IMR-90 (cell line): ENCODE data around the gene ANK3. TPM values are rescaled to one million over a fixed set of nuclear protein-coding genes. Genes with fewer than 3 reads are reported as not detected.

Experiments used
- ATAC-seq: fragments of 200-7000 bp; cut with Tn5 transposase; 2 replicates; pipeline ENCODE4 v1.9.1; 2020; ENCODE audit warnings: low read depth, mild to moderate bottlenecking, moderate library complexity
- BruUV-seq: library from RNA; stranded (reverse); fragments of 400-500 nt; replicated peaks from 2 replicates; lab custom pipeline; 2021; lab: Mats Ljungman, UMichigan
- CTCF ChIA-PET: fragments of 300-600 bp; formaldehyde crosslinking; extraction: SDS; loops from one replicate; lab custom pipeline; 2021; ENCODE audit warnings: antibody characterized with exemption; lab: Yijun Ruan, JAX
- POLR2A ChIA-PET: fragments of 300-600 bp; sonication (Branson Sonifier 250); formaldehyde crosslinking; loops from one replicate; lab custom pipeline; 2022; ENCODE audit warnings: antibody characterized with exemption; ENCODE audit not compliant: unreplicated experiment; lab: Charles Lee
- DNase-seq: peaks from one replicate; pipeline ENCODE4 v3.0.0; 2013
- H2AFZ ChIP-seq: replicated peaks from 2 replicates; pipeline ENCODE3; 2013; ENCODE audit warnings: low read length, mild to moderate bottlenecking; ENCODE audit not compliant: poor library complexity
- H2AK5ac ChIP-seq: 2 replicates; pipeline ENCODE4 v1.6.1; 2013; ENCODE audit warnings: low read depth, low read length, inconsistent platforms
- H2AK9ac ChIP-seq: replicated peaks from 2 replicates; pipeline ENCODE3; 2013; ENCODE audit warnings: mild to moderate bottlenecking, low read depth, low read length, moderate library complexity; ENCODE audit not compliant: poor library complexity
- H2BK120ac ChIP-seq: 2 replicates; pipeline ENCODE4 v1.6.1; 2013; ENCODE audit warnings: low read depth, low read length, inconsistent platforms
- H2BK15ac ChIP-seq: 3 replicates; pipeline ENCODE4 v1.6.1; 2013; ENCODE audit warnings: low read depth, low read length, inconsistent platforms
- H2BK20ac ChIP-seq: 2 replicates; pipeline ENCODE4 v1.6.1; 2013; ENCODE audit warnings: low read depth, mild to moderate bottlenecking, inconsistent platforms, low read length, moderate library complexity
- H2BK5ac ChIP-seq: 2 replicates; pipeline ENCODE4 v1.6.1; 2013; ENCODE audit warnings: mild to moderate bottlenecking, low read depth, low read length, inconsistent platforms; ENCODE audit not compliant: poor library complexity, severe bottlenecking
- H3K14ac ChIP-seq: replicated peaks from 2 replicates; pipeline ENCODE4 v1.6.1; 2013; ENCODE audit warnings: low read depth, low read length, inconsistent platforms
- H3K18ac ChIP-seq: 2 replicates; pipeline ENCODE4 v1.6.1; 2013; ENCODE audit warnings: low read depth, low read length, control low read depth
- H3K23ac ChIP-seq: 2 replicates; pipeline ENCODE4 v1.6.1; 2013; ENCODE audit warnings: low read depth, low read length, inconsistent platforms
- H3K27ac ChIP-seq: 2 replicates; pipeline ENCODE4 v1.5.1; 2013; ENCODE audit warnings: mild to moderate bottlenecking, control low read depth, low read length; ENCODE audit not compliant: insufficient read depth
- H3K27me3 ChIP-seq: 2 replicates; pipeline ENCODE4 v1.6.1; 2013; ENCODE audit warnings: low read length; ENCODE audit not compliant: control insufficient read depth, insufficient read depth
- H3K36me3 ChIP-seq: 2 replicates; pipeline ENCODE4 v1.6.1; 2013; ENCODE audit warnings: low read length, mixed read lengths; ENCODE audit not compliant: control insufficient read depth, insufficient read depth
- H3K4ac ChIP-seq: 2 replicates; pipeline ENCODE4 v1.6.1; 2013; ENCODE audit warnings: low read depth, low read length, inconsistent platforms
- H3K4me1 ChIP-seq: 2 replicates; pipeline ENCODE4 v1.6.1; 2013; ENCODE audit warnings: low read length, mixed read lengths; ENCODE audit not compliant: control insufficient read depth, insufficient read depth
- H3K4me2 ChIP-seq: 2 replicates; pipeline ENCODE4 v1.6.1; 2013; ENCODE audit warnings: low read depth, mild to moderate bottlenecking, control low read depth, low read length, moderate library complexity
- H3K4me3 ChIP-seq: 2 replicates; pipeline ENCODE4 v1.5.1; 2013; ENCODE audit warnings: low read depth, mild to moderate bottlenecking, control low read depth, low read length, moderate library complexity; ENCODE audit not compliant: insufficient read depth
- H3K56ac ChIP-seq: 2 replicates; pipeline ENCODE4 v1.6.1; 2013; ENCODE audit warnings: low read length, inconsistent platforms; ENCODE audit not compliant: insufficient read depth; ENCODE audit errors: extremely low read depth
- H3K79me1 ChIP-seq, 2 experiments: 2 replicates each; pipeline ENCODE4 v1.6.1; 2013; ENCODE audit warnings: low read length in 2 of 2, inconsistent platforms in 1 of 2, low read depth in 1 of 2
- H3K9ac ChIP-seq: 2 replicates; pipeline ENCODE4 v1.6.1; 2013; ENCODE audit warnings: low read depth, low read length, control low read depth
- H3K9me1 ChIP-seq: 2 replicates; pipeline ENCODE4 v1.6.1; 2013; ENCODE audit warnings: low read length, inconsistent platforms; ENCODE audit not compliant: insufficient read depth
- H3K9me3 ChIP-seq: 2 replicates; pipeline ENCODE4 v1.6.1; 2013; ENCODE audit warnings: low read length; ENCODE audit not compliant: control insufficient read depth, insufficient read depth
- H4K20me1 ChIP-seq: 2 replicates; pipeline ENCODE4 v1.6.1; 2013; ENCODE audit warnings: low read length, inconsistent platforms; ENCODE audit not compliant: insufficient read depth
- H4K5ac ChIP-seq: 2 replicates; pipeline ENCODE4 v1.6.1; 2013; ENCODE audit warnings: mild to moderate bottlenecking, low read depth, low read length, control low read depth
- H4K8ac ChIP-seq, 2 experiments: 2 replicates each; pipeline ENCODE4 v1.6.1; 2013; ENCODE audit warnings: low read depth in 2 of 2, low read length in 2 of 2, control low read depth in 1 of 2, inconsistent platforms in 1 of 2
- H4K91ac ChIP-seq: 2 replicates; pipeline ENCODE4 v1.6.1; 2013; ENCODE audit warnings: low read depth, low read length, inconsistent platforms; ENCODE audit not compliant: insufficient read depth
- BHLHE40 ChIP-seq: fragments of 150-350 bp; IDR thresholded peaks from 2 replicates; pipeline ENCODE4 v1.6.1; 2016; ENCODE audit warnings: mild to moderate bottlenecking, low read depth, low read length
- CEBPB ChIP-seq: IDR thresholded peaks from 2 replicates; pipeline ENCODE4 v1.6.1; 2012; ENCODE audit warnings: low read depth, low read length, improper control_type of control experiment
- ELK1 ChIP-seq: fragments of 150-350 bp; IDR thresholded peaks from 2 replicates; pipeline ENCODE4 v1.6.1; 2016; ENCODE audit warnings: low read depth, mild to moderate bottlenecking, low read length, moderate library complexity, borderline replicate concordance
- MXI1 ChIP-seq: IDR thresholded peaks from 2 replicates; pipeline ENCODE4 v1.6.1; 2012; ENCODE audit warnings: low read depth, mild to moderate bottlenecking, low read length, moderate library complexity, borderline replicate concordance
- POLR2A ChIP-seq: IDR thresholded peaks from 2 replicates; pipeline ENCODE4 v1.6.1; 2012; ENCODE audit warnings: mild to moderate bottlenecking, low read depth, low read length
- RCOR1 ChIP-seq: IDR thresholded peaks from 2 replicates; pipeline ENCODE4 v1.6.1; 2012; ENCODE audit warnings: mild to moderate bottlenecking, low read length, improper control_type of control experiment; ENCODE audit not compliant: insufficient replicate concordance
- WGBS, 2 experiments: methylation state at CpG; one replicate each; pipeline versions ENCODE4 v1.1.5 to v1.1.7; 2013; ENCODE audit warnings: missing lambda C conversion rate in 2 of 2; ENCODE audit not compliant: insufficient read length in 1 of 2; ENCODE audit errors: extremely low coverage in 2 of 2; 5-methylcytosine and 5-hydroxymethylcytosine counted together
- dilution Hi-C: fragments of 300-500 bp; cut with HindIII; formaldehyde crosslinking; loops from one replicate; pipeline ENCODE4 v1.14.3; 2018; ENCODE audit warnings: low sequenced_read_pairs; ENCODE audit not compliant: unreplicated experiment
- in situ Hi-C: fragments of 300-500 bp; cut with MboI; formaldehyde crosslinking; loops from 3 replicates; pipeline ENCODE4 v1.14.3; 2019; ENCODE audit warnings: low sequenced_read_pairs, inconsistent platforms, mixed read lengths
- intact Hi-C: fragments of 100-400 bp; cut with micrococcal nuclease; formaldehyde crosslinking; loops from 2 replicates; pipeline ENCODE4 v1.10.0; 2022
- polyA plus RNA-seq, 3 experiments: library from polyadenylated mRNA; depleted of rRNA; stranded (reverse); fragments of >200 nt; gene quantifications; 2 replicates each; pipeline ENCODE4 v1.2.3, GENCODE V29; 2012; ENCODE audit warnings: low replicate concordance in 1 of 3
- total RNA-seq: library from RNA; depleted of rRNA; stranded (reverse); fragments of >200 nt; gene quantifications from 2 replicates; pipeline ENCODE4 v1.2.3, GENCODE V29; 2012

Gene ANK3
- total and polyA plus RNA-seq, 2 of the 4 experiments (the other 2 are of a cell fraction), result 0.63 to 1.8 TPM

DNA sequence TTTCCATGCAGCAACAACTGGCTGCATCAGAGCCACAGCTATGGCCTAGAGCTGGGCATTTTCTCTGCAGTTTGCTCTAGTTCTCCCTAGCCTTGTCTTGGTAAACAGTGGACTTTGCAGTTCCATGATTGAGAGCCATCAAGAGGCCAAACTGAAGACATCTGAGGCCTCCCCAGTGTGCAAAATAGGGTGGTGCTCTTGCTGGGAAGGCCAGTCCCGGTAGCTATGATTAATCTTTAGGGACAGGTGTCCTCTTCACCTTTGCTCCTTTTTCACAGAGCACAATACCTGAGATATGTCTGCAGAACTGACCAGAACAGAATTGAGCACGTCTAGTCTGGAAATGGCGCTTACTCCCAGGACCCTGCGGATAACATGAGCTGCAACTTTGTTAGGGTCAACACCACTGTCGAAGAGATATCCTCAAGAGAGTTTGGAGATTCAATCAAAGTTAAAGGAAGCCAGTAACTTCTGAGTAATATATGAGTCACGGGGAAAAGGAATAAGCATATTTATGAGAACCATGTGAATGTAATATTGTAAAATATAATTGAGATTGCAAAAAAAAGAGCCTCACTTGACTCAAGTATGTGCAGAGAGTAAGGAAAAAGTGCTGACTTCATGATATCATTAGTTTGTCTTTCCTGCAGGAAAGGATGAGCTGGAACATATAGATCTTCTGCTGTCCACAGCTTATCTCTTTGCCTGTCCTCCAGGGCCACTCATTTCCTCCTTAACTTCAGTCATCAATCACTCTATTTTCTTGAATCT, 76.7 kb downstream of the ANK3 start (continued):
- no peak for TF ChIP-seq ELK1
- no peak for TF ChIP-seq MXI1

DNA sequence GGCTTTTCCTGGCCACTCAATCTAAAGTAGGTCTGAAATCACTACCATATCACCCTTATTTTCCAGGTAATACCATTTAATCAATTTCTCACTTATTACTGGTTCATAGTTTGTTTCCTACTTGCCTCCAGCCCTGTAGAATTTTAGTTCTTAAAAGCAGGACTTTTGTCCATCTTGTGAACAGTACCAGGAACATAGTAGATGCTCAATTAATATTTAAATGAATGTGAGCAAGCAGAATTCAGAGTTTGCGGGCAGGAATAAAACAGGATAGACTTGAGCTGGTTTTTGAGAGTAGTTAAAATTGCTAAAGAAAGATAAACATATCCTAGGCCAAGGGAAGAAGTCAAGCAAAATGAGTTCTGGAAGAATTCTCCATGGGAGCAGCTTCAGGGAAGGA, 77.9 kb downstream of the ANK3 start:
- no TSS peak for BruUV-seq

More for the DNA sequence above, 77.9 kb downstream of the ANK3 start:
- Histone ChIP-seq H3K18ac (no peak overlapping the region), H2BK15ac (0 out of 3 replicates have a peak overlapping the region, but pooled peaks have one; percentile 63), H2BK120ac (no peak overlapping the region), H2AFZ (no peak overlapping the region), H3K14ac (no peak overlapping the region), H3K9me1 (peaks cover 7% of the 10 kb centered on the region; the same call in 1 of the 2 replicates), H3K4me2 (no peak overlapping the region), H2BK20ac (no peak overlapping the region), H3K9me3 (no peaks in the 10 kb centered on the region), H3K4me1 (peaks cover 8% of the 10 kb centered on the region), H4K91ac (no peak overlapping the region), H2BK5ac (no peak overlapping the region), H3K23ac (no peak overlapping the region), H4K20me1 (no peaks in the 10 kb centered on the region), H2AK5ac (no peak overlapping the region), H3K4me3 (no peak overlapping the region), H3K9ac (no peak overlapping the region), H4K8ac (no peak overlapping the region), H3K36me3 (no peaks in the 10 kb centered on the region), H3K27ac (no peak overlapping the region), H3K27me3 (no peaks in the 10 kb centered on the region), H4K5ac (no peak overlapping the region), H3K56ac (no peak overlapping the region), H2AK9ac (no peak overlapping the region), H3K4ac (no peak overlapping the region), H3K79me1 (no peaks in the 10 kb centered on the region)
- no CpG with 5 or more reads among the region's 1 CpG for WGBS, 2 experiments
- intact Hi-C loops (no loop called here), in situ Hi-C loops (no loop called here), dilution Hi-C loops (no loop called here)
- TF ChIP-seq BHLHE40 (no peak), POLR2A (no peak), RCOR1 (no peak), CEBPB (no peak), MXI1 (no peak)
- ChIA-PET CTCF (no interaction called here), POLR2A (no interaction called here)
- ATAC-seq (no peak), DNase-seq (no peak)
